A204.1 (cell line): ENCODE measurements around the gene POLG.

Experiments
- FAIRE-seq: peaks from 2 replicates; lab custom pipeline; 2012; peaks lifted over from hg19 to GRCh38; lab: Jason Lieb, UNC

Gene POLG

GRCh38 chr15:89326316-89326715 lies 8.3 kb downstream of the POLG start:
- no peak for FAIRE-seq

GRCh38 chr15:89325039-89325803 lies 9.4 kb downstream of the POLG start:
- no peak for FAIRE-seq

GRCh38 chr15:89323825-89324224 lies 10.8 kb downstream of the POLG start:
- no peak for FAIRE-seq

DNA sequence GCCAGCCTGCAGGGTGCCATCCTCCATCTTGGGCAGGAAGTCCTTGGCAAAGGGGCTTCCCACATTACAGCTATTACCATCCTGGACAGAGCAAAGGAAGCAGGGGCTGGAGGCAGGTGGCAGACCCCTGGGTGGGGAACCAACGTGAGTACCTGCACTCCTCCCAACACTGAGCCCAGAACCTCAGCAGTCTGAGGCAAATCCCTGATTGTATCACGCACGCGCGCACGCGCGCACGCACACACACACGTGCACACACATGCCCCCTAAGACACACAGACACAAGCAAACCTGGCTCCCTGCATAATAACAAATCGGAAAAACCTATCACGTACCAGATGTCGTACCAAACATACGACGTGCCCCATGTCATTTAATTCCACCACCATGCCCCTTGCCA lies 11.8 kb downstream of the POLG start:
- FAIRE-seq = no peak

GRCh38 chr15:89321521-89322410 lies 12.9 kb downstream of the POLG start:
- no peak for FAIRE-seq

DNA sequence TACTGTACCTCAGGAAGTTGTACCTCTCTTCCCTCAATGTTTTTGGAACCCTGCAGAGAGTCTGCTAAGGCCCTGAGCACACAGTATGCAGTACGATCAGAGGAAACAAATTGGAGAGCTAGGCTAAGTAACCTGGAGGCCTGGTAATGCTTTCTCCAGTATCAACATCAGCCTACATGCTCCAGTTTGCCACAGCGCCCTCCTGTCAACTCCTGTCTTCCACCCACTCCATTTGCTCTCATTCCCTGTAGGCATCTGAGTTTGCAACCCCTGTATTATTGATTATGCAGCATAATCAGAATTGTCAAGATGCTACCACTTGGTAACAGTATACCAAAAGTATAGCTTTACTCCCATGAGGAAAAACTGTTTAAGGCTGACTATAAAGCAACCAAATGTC lies 14.4 kb downstream of the POLG start:
- FAIRE-seq = no peak

- FAIRE-seq = no peak
These were observed 14.9 kb downstream of the POLG start for GRCh38 chr15:89319678-89320077.

- no peak for FAIRE-seq
These were observed 17.4 kb downstream of the POLG start for GRCh38 chr15:89317186-89317720.

DNA sequence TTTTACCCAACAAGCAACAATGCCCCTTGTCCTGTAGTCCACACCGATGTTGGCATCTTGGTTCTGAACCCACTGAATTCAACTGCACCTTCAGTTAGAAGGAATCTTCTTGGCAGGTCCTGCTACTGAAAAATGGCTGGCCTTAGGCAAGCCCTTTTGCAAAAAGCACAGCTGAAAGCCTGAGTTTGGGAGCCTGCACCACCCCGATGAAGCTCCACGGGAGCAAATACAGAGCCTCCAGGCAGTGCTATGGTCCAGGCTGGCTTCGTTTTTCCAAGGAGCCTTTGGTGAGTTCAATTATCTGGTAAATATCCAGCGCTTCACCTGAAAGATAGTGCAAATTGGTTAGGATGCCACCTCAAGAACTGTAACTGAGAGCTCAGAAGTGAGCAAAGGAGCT lies 18.1 kb downstream of the POLG start:
- FAIRE-seq = no peak

DNA sequence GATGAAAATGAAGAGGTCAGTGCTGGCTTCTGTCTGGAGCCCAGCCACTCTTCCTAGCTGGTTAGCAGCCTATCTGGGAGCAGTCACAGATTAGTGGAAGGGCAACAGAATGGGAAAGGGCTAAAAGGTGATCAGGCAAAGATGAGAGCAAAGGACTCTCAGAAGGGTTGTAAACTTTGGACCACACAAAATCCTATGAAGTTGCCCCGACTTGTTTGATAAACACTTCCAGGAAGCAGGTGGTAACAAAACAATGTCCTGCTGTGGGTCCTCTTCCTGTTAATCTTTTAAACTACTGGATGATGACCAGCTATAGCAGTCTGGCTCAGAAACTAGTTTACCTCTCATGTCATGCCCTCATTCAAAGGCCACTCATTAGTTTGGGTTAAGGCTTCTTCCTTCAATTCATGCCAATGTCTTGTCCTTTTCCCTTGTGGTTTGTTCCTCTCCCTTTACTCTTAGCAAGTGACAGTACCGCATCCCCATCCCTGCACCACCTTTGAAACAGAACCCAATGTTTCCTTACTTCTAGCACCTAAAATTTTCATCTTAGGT lies 19.2 kb downstream of the POLG start:
- no peak for FAIRE-seq

GRCh38 chr15:89309993-89310392 lies 24.6 kb downstream of the POLG start:
- no peak for FAIRE-seq

DNA sequence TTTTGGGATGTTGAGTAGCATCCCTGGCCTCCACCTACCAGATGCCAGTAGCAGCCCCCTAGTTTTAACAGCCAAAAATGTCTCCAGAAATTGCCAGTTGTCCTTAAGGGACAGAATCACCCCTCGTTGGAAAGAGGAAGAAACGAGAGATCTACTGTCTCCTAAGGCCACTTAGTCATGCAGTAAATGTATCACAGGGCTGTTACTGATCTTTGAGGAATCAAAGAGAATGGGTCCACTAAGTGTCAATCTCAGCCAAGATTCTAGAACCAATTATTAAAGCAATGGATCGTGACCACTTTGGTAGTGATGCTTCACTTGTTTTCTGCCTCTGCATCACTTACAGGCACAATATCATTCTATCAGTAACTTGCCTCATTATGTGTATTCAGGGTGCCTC lies 26.4 kb downstream of the POLG start:
- no peak for FAIRE-seq

DNA sequence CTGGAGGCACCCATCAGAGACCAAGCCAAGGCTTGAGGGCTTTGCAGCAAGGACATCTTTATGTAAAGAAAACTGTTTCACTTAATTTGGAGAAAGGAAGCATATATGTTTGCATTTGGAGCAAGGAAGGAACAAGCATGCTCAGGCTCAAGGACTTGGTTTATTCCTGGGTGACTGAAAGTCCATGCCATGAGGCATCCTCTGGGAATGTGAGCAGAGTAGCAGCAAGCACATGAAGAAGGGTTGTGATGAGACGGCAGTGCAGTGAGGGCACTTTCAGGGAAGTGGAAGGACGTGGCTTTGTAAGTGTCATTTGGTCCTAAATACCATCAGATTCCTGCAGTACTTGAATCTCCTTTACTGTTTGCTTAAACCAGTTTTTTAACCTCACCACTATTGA lies 26.8 kb downstream of the POLG start:
- no peak for FAIRE-seq

DNA sequence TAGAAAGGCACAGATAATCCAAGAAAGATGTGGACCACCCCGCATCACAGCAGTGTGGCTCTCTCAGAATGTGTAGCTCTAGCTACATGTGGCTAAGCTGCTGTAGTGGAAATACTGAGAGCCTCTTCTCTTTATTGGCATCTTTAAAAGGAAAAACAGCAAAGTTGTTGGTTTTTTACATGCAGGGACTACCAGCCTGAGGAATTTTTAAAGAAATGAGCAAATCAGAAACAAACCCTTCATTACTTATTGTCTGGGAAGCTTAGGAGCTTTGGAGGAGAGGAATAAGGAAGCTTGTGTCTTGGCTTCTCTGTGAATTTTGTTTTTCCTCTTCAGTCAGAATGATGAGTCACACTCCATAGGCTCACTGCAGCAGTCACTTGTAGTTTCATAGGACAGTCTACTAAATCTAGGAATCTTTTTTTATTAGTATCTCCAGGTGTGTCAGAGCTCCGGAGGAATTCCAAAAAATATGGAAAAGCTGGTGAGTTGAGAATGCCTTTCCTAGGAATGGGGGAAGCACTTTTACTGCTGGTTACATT lies 27.5 kb downstream of the POLG start:
- no peak for FAIRE-seq

- no peak for FAIRE-seq
These were observed 29.2 kb downstream of the POLG start for GRCh38 chr15:89305395-89305794.

DNA sequence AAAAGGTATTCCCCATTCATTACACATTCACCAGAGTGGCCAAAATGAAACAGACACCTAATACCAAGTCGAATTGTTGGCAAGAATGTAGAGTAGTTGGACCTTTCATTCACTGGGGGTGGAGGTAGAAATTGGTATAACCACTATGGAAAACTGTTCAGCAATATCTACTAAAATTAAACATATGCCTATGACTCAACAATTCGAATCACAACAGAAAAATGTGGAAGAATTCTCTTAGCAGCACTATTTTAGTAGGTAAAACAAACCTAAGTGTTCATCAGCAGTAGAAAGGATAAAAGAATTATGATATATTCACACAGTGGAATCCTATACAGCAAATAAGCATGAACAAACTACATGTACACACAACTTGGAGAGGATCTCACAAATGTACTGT lies 30.6 kb downstream of the POLG start:
- FAIRE-seq = no peak

- FAIRE-seq = no peak
These were observed 33.1 kb downstream of the POLG start for GRCh38 chr15:89301304-89302089.

DNA sequence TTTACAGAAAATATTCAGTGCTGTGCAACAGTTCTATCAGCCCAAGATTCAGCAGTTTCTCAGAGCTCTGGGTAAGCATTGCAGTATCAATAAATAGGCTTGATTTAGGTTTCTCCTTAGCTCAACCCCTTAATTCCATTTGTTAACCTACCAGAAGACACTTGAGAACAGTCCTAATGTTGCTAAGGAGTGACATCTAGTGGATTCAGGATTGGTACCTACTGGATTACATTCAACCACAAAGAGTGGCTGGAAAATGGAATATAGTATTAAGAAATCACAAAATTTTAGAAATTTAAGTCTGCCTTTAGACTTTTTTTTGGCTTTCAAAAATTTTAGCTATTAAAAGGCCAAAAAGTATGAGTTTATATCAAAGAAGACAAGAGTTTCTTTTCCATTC lies 34.7 kb downstream of the POLG start:
- FAIRE-seq = peak; percentile 88

GRCh38 chr15:89293012-89293411 lies 41.6 kb downstream of the POLG start:
- no peak for FAIRE-seq

GRCh38 chr15:89291934-89292438 lies 42.6 kb downstream of the POLG start:
- FAIRE-seq = no peak

DNA sequence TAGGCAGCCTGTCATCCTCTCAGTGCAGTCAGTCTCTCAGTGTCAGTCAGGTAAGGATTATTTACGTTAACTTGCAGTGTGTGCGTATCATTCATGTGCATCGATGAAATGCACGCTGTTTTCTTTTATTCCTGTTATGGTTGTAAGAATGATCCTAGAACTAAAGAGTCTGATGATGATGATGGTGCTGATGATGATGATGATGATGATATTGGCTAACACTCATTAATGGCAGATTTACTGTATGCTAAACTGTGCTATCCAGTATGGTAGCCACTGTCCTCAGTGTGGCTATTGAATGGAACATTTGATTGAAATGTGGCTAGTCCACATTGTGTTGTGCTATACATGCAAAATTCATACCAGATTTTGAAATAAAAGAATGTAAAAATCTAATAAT lies 51.4 kb downstream of the POLG start:
- no peak for FAIRE-seq

- FAIRE-seq = no peak
These were observed 52.0 kb downstream of the POLG start for GRCh38 chr15:89282631-89283030.
